Stimulated activated CD4-positive, alpha-beta T cell treated with anti-CD3 and anti-CD28 coated beads, Interleukin-2, amount 100 ng/mL, for 48 hours (primary cell): ENCODE data around the gene GTF3C1.
"Not testable (repeated sequence)": the region's sequence is repeated elsewhere in the genome, so short reads cannot be mapped to it uniquely, and the experiment has no call there.

Experiments used
- DNase-seq, 2 donors: peaks; one replicate each; pipeline ENCODE4 v3.0.0-alpha.2; 2020

The GTF3C1 gene

DNA sequence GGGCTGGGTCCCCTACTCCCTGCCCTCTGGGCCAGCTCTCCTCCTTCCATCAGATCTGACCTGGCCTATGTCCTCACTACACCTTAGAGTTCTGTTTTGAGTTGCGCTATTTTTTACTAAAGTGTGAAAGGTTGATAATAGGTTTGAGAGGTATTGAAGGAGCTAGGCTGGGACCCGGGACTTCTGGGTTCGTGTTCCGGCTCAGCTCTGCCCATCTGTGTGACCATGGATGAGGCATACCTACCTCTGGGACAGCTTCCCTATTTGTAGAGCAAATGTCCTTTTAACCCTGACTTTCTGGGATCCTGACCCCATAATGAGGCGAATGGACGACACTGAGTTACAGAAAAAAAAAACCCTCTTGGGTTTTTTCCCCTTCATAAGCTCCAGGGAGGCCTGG, 111.8 kb downstream of the GTF3C1 start:
- no peak for DNase-seq

DNA sequence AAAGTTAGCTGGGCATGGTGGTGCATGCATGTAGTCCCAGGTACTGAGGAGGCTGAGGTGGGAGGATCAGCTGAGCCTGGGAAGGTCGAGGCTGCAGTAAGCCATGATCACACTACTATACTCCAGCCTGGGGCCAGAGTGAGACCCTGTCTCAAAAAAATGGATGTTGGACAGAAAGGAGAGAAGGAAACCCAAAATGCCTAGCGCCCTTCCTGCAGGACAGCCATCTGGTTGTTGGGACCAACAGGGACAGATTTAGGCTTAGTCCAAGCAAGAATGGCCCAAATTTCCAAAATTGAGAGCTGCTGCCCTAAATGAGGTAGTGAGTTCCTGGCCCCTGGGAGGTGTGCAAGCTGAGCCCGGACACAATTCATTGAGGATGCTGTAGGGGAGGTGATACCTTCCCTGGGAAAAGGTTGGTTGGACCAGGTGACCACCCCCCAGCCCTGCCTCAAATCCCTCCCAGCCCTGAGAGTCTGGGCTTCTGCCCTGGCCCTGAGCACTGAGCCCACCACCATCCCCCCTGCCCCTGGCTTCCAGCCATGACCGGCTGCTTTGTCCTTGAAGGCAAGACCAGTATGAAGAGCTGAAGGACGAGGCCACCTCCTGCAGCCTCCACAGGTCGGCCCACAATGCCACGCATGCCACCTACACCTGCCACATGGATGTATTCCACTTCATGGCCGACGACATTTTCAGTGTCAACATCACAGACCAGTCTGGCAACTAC, 112.6 kb downstream of the GTF3C1 start:
- no peak for DNase-seq

DNA sequence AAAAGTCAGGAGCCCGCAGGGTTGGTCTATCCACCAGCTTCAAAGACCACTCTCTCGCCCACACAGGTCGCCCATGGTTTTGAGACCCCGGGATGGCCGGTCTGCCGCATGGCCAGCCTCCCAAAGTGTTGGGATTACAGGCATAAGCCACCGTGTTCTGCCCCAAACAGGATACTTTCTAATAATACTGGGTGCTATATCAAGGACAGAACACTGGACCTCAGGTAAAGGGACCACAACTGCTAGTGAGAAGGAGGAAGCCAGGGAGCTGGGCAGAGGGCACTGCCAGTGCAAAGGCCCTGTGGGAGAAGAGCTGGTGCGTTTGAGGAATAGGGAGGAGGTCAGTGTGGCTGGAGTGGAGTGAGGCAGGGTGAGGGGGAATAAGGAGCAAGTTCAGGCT, 113.6 kb downstream of the GTF3C1 start:
- DNase-seq: no peak

DNA sequence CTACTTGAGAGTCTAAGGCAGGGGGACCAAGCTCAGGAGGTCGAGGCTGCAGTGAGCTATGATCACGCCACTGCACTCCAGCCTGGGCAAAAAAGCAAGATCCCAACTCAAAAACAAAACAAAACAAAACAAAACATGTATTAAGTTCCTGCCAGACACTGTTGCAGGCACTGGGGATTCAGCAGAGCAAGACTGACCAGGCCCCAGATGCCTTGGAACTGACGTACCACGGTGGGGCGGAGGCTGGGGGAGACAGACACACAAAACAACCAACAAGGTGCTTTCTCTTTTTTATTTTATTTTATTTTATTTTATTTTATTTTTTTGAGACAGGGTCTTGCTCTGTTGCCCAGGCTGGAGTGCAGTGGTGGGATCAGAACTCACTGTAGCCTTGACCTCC, 114.6 kb downstream of the GTF3C1 start:
- not testable (repeated sequence) for DNase-seq

DNA sequence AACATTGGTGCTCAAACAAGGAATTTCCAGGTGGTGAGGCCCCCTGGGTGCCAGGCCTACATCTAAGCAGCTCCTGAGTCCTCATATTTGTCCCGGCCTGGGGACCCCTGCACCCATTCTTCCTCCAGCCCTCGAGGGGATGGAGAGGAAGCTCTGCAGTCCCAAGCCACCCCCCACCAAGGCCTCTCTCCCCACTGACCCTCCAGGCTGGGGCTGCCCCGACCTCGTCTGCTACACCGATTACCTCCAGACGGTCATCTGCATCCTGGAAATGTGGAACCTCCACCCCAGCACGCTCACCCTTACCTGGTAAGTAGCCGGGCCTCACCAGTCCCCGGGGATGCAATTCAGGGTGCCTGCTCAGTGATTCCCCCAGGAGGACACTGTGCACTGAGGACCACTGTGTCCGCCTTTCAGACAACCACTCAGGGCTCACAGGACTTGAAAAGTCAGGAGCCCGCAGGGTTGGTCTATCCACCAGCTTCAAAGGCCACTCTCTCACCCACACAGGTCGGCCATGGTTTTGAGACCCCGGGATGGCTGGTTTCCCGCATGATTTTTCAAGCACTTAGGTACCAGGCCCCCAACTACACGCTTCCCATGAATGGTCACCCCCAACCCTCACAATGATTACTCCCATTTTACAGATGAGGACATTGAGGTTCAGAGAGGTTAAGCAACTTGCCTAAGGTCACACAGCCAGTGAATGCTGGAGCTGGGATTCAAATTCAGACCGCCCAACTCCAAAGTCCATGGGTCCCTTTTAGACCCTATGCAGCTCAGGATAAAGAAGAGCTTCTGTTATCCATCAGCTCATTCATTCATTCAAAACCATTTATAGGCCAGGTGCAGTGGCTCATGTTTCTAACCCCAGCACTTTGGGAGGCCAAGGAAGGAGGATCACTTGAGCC, 115.3 kb downstream of the GTF3C1 start:
- DNase-seq: no peak

DNA sequence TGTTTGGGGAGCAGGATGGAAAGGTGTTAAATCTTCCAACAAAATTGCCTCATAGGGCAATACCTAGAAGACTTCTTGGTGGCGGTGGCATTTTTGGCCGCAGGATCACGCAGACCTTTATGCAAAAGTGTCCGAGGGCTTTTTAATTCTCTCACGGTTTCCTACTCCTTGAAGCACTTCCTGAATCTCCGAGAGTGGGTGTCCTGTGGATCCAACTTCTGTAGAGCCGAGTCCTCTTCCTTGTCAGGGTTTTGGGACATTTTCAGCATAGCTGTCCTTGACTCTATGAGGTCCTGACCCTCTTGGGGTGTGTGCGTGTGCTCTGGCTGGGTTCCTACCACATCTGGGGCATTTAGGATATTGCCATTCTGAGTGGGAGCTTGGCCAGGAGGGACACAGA, 116.1 kb downstream of the GTF3C1 start:
- no peak for DNase-seq

GRCh38 chr16:27433191-27433590, 116.5 kb downstream of the GTF3C1 start:
- DNase-seq: not testable (repeated sequence)

DNA sequence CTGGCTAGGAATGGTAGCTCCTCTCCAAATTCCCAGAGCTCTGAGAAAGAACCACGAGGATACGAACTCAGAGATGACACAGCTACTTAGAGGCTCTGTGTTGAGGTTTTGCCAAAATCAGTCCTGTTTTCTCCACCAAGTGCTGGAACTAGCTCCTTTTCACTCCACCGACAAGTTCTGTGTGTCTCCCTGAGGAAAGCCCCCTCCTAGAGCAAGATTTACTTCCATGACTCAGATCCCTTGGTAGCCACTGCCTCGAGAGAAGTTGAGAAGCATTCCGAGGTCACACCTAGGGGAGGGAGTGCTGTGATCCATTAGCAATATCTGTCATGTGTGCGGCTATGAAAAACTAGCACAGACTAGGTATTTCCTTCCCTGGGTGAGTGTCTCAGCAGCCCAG, 117.2 kb downstream of the GTF3C1 start:
- no peak for DNase-seq

DNA sequence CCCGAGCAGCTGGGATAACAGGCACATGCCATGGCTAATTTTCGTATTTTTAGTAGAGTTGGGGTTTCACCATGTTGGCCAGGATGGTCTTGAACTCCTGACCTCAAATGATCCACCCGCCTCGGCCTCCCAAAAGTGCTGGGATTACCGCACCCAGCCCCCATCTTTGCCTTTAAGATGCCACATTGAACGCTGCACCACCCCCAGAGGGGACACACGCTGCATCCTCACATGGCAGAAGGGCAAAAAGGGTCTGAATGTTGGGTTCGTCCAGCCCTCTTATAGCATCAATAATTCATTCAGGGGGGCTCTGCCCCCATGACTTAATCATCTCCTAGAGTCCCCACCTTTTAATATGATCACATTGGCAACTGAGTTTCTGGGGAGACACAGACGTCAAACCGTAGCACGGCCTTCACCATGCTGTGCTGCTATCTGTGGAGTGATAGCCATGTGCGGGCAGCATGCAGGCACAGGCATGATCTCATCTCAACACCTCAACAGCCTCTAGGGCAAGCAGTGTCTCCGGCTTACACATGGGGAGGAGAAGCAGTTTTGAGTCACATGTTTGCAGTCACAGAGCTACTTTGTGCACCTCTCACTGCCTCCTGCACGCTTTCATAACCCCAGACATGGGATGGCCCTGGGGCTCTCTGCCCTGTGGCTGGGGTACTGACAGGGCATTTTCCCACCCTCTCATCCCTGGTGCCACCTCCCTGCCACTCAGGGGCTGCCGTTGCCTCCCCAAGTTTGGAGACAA, 117.8 kb downstream of the GTF3C1 start:
- no peak for DNase-seq

GRCh38 chr16:27430923-27431484, 118.7 kb downstream of the GTF3C1 start:
- DNase-seq: no peak

DNA sequence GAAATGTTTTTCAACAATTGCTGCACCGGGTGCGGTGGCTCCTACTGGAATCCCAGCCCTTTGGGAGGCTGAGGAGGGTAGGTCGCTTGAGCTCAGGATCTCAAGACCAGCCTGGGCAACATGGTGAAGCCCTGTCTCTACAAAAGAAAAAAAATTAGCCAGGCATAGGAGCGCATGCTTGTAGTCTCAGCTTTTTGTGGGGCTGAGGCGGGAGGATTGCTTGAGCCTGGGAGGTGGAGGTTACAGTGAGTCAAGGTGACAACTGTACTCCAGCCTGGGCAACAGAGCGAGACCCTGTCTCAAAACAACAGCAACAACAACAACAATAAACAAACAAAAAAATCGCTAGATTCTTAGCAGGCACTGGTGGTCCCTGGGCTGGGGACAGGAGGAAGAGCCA, 119.2 kb downstream of the GTF3C1 start:
- DNase-seq: no peak

- no peak for DNase-seq
These were observed 119.7 kb downstream of the GTF3C1 start for GRCh38 chr16:27429981-27430441.

- DNase-seq: no peak
These were observed 120.3 kb downstream of the GTF3C1 start for GRCh38 chr16:27429330-27429871.

DNA sequence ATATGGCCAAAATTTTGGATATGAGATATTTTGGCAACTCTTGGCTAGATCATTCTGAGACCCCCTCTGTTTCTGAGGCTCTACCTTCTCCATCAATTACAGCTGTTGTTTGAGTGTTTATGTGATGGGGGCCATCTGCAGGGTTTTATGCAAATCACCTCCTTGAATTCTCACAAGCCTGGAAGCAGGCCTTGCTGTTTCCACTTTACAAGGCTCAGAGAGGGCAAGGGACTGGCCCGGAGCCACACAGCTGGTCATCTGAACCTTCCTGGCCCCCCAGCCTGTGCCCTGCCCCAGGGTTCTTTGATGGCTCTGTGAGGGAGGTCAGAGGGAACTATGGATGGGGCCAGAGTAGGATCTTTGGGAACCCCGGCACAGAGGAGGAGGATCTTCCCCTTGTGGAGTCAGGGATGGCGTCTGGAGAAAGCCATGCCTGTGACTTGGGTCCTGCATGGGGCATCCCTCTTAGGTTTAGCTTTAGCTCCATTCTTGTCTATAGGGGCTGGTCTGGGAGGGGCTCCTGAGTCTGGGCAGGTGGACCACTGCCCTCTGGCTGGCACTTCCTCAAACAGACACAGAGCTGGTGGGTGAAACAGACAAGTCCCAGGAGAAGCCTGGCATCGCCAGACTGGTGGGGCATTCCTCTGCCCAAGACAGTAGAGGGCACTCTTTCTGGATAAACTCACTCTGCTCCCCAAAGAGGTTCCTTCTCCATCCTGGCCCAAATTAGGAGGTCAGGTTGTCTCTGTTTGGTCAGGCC, 121.5 kb downstream of the GTF3C1 start:
- no peak for DNase-seq

DNA sequence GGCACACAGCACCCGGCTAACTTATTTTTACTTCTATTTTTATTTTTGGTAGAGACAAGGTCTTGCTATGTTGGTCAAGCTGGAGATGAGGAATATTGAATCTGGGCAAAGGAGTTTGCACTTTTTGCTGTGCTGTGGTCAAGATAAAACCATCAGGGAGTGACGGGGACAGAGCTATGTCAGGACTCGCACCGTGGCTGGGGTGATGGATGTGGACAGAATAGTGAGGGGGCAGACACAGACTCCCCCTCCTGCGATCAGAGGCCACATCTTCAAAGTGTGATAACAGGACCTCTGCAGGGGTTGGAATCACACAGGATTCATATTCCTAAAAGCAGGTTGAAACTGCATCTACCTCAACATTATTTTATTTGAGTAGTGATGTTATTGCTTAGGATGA, 122.2 kb downstream of the GTF3C1 start:
- no peak for DNase-seq

DNA sequence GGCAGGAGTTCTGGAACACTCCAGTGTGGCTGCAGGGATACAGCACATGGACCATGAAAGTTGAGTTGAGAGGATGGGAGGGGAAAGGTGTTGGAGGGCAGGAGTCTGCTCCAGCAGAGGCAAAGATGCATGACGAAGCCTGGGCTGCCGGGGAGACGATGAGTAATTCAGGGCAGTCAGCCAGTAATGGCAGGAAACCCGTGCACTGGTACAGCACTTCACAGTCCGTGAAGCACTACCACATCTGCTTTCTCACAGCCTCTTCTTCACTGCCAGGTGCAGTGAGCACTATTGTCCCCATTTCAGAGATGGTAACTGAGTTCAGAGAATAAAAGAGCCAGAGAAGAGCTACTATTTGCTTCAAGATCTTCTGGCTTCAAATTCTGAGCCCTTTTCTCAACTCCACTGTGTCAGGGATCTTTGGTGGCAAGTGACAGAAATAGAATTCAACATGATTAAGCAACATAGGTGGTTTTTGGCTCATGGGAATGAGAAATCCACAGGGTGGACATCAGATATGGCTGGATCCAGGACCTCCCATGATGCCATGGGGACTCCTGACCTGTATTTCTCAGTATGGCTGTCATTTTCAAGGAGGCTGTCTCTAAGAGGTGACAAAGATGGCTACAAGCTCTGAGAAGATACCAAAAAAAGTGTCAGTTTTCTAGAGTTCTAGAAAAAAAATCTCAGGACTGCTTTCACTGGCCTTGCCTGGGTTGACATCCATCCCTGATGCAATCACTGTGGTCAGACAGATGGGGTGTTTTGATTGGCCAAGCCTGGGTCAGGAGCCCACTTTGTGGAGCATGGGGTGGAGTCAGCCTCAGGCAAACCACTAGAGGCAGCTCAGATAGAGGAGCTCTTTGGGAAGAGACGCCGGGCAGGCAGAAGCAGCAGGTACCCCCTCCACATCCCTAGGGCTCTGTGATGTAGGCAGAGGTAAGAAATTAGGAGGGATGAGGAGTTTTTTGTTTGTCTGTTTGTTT, 123.0 kb downstream of the GTF3C1 start:
- DNase-seq: peak in 1 of 2 donors; percentile 64

- DNase-seq: no peak
These were observed 123.8 kb downstream of the GTF3C1 start for GRCh38 chr16:27425961-27426360.

- no peak for DNase-seq
These were observed 124.8 kb downstream of the GTF3C1 start for GRCh38 chr16:27424772-27425498.

GRCh38 chr16:27421961-27422740, 127.6 kb downstream of the GTF3C1 start:
- no peak for DNase-seq
